ENCODE measurements around the gene NR3C2. TPM values are rescaled to one million over a fixed set of nuclear protein-coding genes. Genes with fewer than 3 reads are reported as not detected.

Gene NR3C2
- total RNA-seq, 1 donor from 2014 or later: 31.4 TPM

DNA sequence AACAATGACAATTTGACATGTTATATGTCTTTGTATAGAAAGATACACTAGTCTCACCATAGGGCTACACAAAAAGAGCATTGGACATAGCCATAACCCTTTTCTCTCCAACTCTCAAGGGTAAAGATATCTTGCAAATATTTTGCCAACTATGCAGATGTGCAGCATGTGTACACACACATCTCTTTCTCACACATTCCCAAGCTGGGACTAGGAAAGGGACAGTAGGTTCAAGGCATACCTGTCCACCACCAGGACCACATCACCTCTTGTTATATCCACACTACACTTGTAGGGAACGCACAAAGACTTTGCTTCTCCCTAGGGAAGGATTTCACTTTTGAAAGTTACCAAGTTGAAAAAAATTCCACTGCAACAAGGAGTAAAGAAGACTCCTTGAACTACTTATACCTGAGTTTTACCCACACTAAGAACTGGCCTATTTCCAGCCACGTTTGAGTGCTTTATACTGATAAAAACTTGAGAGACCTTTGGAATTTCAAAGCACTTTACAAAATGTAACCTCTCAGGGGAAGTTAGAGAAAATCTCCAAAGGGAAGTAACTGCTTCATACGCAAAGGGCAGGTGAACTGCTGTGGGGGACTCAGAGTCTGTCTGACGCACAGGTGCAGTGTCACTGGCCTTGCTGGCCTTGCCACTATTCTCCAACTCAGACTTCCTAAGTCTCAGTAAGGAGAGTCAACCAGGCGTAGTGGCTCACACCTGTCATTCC lies 36.9 kb downstream of the NR3C2 start:
- TF ChIP-seq, protein P1, sequence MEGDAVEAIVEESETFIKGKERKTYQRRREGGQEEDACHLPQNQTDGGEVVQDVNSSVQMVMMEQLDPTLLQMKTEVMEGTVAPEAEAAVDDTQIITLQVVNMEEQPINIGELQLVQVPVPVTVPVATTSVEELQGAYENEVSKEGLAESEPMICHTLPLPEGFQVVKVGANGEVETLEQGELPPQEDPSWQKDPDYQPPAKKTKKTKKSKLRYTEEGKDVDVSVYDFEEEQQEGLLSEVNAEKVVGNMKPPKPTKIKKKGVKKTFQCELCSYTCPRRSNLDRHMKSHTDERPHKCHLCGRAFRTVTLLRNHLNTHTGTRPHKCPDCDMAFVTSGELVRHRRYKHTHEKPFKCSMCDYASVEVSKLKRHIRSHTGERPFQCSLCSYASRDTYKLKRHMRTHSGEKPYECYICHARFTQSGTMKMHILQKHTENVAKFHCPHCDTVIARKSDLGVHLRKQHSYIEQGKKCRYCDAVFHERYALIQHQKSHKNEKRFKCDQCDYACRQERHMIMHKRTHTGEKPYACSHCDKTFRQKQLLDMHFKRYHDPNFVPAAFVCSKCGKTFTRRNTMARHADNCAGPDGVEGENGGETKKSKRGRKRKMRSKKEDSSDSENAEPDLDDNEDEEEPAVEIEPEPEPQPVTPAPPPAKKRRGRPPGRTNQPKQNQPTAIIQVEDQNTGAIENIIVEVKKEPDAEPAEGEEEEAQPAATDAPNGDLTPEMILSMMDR (IDR thresholded peaks at IDR 0.05): no peak
- Histone ChIP-seq H3K36me3 (no peaks in the 10 kb centered on the region), H3K4me1 (no peaks in the 10 kb centered on the region), H3K27me3 (ENCODE audit: low read depth) (no peaks in the 10 kb centered on the region), H3K4me3 (no peak overlapping the region), H3K27ac (peak overlapping the region; percentile 40), H3K9me3 (no peaks in the 10 kb centered on the region)
- DNase-seq: peak; percentile 48
- intact Hi-C loops (cut with DNase I): no loop called here
- ATAC-seq: peak; percentile 92 to 95

DNA sequence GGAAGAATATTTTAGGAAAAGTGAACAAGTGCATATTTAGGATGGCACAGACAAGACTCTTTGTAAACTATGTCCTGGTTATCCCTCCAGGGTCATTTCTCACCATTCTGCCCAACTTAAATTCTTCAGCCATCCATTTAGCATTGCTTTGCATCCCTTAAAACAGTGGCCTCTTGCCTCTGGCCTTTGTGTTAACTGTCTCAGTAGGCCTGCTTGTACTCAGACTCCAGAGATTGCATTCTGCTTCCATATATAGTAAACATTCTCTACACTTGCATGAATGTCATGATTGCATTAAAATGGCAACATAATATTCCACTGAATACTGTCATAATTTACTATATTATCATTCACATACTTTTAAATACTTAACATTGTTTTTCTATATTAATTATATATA lies 43.2 kb downstream of the NR3C2 start:
- peaks cover 9% of the 10 kb centered on the region for H3K4me1 ChIP-seq
- no peaks in the 10 kb centered on the region for H3K36me3 ChIP-seq
- intact Hi-C loops (cut with DNase I): no loop called here
- no peak overlapping the region for H3K27ac ChIP-seq
- H3K9me3 ChIP-seq: no peaks in the 10 kb centered on the region
- DNase-seq (no peak), ATAC-seq (no peak)
- TF ChIP-seq, protein P1 (IDR thresholded peaks at IDR 0.05): no peak
- H3K4me3 ChIP-seq: no peak overlapping the region
- no peaks in the 10 kb centered on the region for H3K27me3 ChIP-seq (ENCODE audit: low read depth)

DNA sequence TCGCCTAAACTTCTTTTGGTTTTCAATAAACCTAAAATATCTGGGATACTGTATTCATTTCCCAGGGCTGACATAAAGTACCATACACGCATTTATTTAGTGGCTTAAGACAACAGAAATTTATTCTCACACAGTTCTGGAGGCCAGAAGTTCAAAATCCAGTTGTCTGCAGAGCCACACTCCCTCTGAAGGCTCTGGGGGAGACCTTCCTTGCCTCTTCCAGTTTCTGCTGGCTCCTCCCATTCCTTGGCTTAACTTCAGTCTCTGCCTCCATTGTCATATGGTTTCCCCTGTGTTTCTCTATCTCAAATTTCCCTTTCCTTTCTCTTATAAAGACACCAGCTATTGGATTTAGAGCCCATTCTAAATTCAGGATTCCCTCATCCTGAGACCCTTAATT lies 44.4 kb downstream of the NR3C2 start:
- no peak for ATAC-seq

DNA sequence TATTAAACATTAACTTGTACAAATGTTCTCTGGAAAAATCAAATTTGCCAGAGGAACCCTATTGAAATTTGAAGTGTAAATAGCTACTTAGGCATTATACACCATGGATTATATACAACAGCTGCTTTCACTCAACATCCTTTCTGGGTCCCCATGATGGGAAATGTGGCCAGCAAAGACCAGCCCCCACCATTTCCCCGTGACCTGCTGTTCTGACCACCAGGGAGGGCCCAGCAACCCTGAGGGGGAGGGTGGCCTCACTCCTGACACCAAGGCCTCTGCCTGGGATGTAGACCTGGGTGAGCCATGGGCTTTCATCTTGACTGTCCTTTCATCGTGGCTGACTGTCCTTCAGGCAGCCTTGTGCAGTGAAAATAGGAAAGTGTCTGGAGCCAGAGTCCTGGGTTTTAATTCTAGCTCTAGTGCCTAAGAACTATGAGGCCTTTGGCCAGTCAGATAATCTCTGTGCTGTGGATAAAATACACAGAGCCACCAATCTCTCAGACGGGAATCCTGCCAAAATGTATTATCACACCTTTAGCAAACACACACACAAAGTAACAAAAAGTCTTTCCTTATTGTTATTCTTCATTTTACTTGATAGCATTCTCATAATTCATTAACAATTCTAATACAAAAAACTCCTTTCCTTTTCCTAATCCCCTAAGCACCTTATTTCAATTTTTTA lies 45.1 kb downstream of the NR3C2 start:
- intact Hi-C loops (cut with DNase I): no loop called here
- DNase-seq (no peak), ATAC-seq (no peak)
- H3K27me3 ChIP-seq (ENCODE audit: low read depth): no peaks in the 10 kb centered on the region
- H3K27ac ChIP-seq: no peak overlapping the region
- H3K36me3 ChIP-seq: no peaks in the 10 kb centered on the region
- H3K4me3 ChIP-seq: no peak overlapping the region
- TF ChIP-seq, protein P1 (IDR thresholded peaks at IDR 0.05): no peak
- no peaks in the 10 kb centered on the region for H3K9me3 ChIP-seq
- H3K4me1 ChIP-seq: peaks cover 9% of the 10 kb centered on the region

More for the DNA sequence above, 44.4 kb downstream of the NR3C2 start:
- no peaks in the 10 kb centered on the region for H3K9me3 ChIP-seq
- intact Hi-C loops (cut with DNase I): no loop called here
- H3K4me3 ChIP-seq: no peak overlapping the region
- no peak overlapping the region for H3K27ac ChIP-seq
- no peaks in the 10 kb centered on the region for H3K36me3 ChIP-seq
- TF ChIP-seq, protein P1 (IDR thresholded peaks at IDR 0.05): no peak
- H3K4me1 ChIP-seq: peaks cover 9% of the 10 kb centered on the region
- no peaks in the 10 kb centered on the region for H3K27me3 ChIP-seq (ENCODE audit: low read depth)
- no peak for DNase-seq

DNA sequence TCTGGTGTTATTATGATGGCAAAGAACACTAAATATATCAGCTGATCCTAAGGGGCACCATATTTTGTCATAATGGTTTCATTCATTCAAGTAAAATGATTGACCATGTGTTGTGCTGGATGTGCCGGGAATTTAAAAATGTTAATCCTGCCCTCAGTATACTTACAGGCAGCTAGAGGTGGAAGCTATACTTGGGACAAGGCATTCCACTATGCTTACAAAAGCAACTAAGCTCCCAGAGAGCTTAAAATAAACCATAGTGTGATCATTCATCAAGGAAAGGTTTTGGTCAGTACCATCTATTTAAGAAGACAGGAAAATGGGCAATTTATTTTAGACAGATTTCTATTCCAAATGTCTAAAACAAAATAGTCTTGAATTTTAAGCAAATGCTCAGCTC lies 46.4 kb downstream of the NR3C2 start:
- TF ChIP-seq, protein P1 (IDR thresholded peaks at IDR 0.05): no peak
- intact Hi-C loops (cut with DNase I): no loop called here
- H3K4me3 ChIP-seq: no peak overlapping the region
- ATAC-seq (no peak), DNase-seq (no peak)
- H3K36me3 ChIP-seq: no peaks in the 10 kb centered on the region
- peaks cover 9% of the 10 kb centered on the region for H3K4me1 ChIP-seq
- no peaks in the 10 kb centered on the region for H3K27me3 ChIP-seq (ENCODE audit: low read depth)
- no peak overlapping the region for H3K27ac ChIP-seq
- no peaks in the 10 kb centered on the region for H3K9me3 ChIP-seq

Measured in lower lobe of right lung (tissue), 2 donors.